Smooth muscle cell of the brain vasculature (primary cell): ENCODE data around the gene MX2.
"Not testable (repeated sequence)": the region's sequence is repeated elsewhere in the genome, so short reads cannot be mapped to it uniquely, and the experiment has no call there.

Experiments used
- DNase-seq: peaks from one replicate; pipeline ENCODE4 v3.0.0-alpha.2; 2012; ENCODE audit warnings: low read depth, low spot score

The MX2 gene

DNA sequence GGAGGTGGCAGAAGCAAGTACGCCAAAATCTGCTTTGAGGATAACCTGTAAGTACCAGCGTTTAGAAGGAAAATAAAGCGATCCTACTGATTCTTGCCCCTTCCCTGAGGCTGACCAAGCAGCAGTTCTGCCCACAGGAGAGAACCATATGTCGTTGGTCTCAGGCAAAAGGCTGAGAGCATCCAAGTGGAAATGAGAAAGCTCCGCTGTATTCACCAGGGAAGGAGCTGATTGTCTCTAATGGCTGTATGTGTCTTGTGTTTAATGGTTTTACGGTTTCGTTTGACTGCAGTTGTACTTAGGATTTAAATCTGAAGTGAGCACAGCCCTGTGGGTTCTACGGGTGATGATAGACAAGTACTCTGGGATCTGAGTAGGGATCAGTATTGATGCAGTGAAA is 23.4 kb upstream of the MX2 start:
- no peak for DNase-seq

DNA sequence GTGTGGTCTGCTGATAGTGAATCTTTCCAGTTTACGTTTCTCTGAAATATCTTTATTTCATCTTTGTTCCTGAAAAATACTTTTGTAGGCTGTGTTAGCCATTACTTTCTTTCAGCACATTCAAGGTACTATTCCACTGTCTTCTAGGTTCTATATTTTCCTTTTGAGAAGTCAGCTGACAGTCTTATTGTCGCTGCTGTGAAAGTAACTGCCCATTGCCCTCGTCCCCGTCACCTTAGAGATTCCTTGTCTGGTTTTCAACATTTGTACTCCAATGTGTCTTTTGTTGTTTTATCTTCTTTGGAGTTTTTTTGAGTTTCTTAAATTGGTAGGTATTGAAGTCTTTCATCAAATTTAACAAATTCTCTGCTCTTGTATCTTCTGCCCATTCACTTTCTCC is 19.8 kb upstream of the MX2 start:
- no peak for DNase-seq

DNA sequence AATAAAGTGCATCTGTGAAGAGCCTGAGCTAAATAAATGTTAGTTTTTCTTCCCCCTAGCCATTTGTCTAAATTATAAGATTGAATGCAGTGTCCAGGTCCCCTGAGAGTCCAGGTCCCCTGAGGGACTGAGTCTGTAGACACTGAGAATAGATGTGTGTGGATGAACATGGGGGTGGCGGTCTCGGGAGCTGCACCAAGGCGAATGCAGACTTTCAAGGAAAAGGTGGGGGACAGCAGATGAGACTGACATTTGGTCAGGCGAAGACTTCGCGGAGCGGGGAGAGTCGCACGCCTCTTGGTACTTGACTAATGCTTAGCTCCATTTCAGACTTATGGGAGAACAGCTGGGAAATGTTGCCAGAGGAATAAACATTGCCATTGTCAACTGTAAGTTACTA is 17.7 kb upstream of the MX2 start:
- DNase-seq, result no peak

- DNase-seq, result no peak
Measured at GRCh38 chr21:41345356-41345755, 16.5 kb upstream of the MX2 start.

DNA sequence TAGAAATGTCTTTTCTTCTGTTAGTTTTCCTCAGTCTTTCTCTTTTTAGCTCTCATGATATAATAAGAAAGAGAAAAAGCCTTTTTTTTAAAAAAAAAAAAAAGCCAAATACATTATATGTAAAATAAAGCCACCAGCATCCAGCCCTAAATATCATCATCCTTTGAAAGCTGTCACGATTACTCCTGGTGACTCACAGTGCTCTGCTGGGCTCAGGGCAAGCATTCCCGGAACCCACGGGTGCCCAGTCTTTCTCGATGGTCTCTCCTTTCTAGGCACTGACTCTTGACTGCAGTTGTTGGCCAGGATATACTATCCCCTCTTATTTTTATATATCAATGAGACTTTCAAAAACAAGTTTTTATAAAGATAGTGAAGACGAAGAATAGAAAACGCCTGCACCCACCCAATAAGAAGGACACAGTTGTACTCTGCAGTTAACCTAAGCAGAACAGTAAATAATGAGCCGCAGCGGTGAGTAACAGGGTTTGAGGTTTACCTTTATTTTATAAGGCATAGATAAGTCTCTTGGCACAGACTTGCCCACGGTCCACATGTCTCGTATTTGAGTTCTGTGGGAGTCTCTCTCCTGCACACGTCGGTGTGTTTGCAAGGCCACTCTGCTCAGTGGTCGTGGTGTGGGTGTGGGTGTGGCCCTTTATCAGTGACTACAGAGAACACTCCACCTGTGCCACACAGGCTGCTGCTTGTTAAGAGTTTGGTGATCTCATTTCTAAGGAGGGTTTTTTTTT is 15.7 kb upstream of the MX2 start:
- DNase-seq, result no peak

GRCh38 chr21:41346758-41347157 is 15.1 kb upstream of the MX2 start:
- no peak for DNase-seq

DNA sequence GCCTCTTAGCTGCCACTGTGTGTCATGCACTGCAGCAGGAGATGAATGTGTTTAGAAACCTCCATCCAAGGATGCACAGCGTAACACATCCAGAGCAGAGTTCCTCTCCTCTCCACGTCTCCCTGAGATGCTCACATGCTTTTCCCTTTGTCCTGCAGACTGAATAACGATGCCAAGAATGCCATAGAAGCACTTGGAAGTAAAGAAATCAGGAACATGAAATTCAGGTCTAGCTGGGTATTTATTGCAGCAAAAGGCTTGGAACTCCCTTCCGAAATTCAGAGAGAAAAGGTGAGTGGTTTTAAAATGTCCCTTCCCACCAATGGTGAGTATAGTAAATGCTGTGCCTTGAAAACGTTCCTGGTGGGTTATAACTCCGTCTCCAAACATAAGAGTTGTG is 13.4 kb upstream of the MX2 start:
- DNase-seq, result no peak

GRCh38 chr21:41349126-41349525 is 12.7 kb upstream of the MX2 start:
- DNase-seq, result no peak

DNA sequence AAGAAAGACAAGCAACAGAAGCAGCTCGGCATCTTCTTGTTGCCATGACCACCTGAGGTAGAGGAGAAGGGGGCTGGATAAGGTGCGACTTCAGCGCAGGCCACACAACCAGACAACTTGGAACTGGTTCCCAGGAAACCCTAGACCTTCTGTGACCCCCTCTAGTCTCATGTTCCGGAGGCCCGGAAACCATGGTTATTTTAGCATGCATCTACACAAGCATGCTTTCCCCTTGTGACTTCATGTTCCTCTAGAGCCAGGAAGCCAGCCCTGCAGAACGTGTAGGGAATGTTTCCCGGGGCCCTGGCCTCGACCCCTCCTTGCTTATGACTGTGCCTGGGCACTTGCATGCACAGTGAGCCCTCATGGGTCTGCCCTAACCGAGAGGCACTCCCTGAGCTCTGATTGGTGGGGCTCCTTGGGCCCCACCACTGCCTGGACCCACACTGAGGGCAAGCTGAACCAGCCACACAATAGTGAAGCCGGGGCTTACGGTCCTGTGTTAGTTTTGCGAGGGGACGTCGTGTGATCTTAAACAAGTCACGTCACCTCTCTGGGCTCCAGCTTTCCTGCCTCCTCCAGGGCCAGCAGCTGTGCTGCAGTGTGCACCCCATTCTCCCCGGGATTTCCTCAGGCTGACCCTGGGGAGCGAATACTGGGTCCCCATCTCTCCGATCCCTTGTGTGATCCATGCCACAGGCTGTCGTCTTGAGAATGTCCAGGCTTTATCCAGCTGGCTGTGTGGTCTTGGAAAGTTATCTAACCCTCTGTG is 12.0 kb upstream of the MX2 start:
- DNase-seq, result no peak

- no peak for DNase-seq
Measured at GRCh38 chr21:41350436-41351155, 11.2 kb upstream of the MX2 start.

GRCh38 chr21:41357546-41357945 is 4.3 kb upstream of the MX2 start:
- no peak for DNase-seq

DNA sequence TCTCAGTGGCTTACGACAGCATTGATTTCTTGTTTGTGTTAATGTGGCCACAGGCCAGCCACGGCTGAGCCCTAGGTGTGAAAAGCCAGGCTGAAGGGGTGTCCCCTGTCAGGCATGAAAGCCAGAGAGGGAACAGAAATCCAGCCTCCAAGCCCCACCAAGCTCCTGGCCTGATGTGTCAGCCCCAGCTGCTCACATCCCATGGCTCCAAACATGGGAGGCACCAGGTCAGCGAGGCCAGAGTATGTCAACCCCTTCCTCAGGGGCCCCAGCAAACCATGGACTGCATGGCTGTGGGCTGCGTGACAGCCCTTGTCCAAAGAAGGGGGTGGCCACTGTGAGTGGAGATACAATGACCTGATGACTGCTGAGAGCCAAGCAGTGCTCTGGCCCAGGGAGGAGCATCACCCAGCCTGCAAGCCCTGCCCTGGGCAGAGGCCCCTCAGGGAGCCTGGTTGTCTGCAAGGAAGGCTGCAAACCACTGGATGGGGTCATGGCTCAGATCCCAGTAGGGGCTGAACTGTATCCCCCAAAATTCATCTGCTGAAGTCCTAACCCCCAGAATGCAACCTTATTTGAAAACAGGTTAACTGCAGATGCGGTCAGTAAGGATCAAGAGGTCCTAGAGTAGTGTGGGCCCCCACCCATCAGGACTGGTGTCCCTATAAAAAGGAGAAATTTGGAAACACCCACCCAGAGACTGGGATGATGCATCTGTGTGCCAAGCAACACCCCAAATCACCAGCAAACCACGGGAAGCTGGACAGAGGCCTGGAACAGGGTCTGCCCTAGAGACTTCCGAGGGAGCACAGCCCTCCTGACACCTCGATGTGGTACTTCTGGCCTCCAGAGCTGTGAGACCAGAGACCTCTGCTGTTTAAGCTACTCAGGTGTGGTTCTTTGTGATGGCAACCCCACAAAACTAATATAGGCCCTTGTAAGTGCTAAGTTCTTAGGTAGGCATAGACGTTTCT is 3.3 kb upstream of the MX2 start:
- DNase-seq, result no peak

DNA sequence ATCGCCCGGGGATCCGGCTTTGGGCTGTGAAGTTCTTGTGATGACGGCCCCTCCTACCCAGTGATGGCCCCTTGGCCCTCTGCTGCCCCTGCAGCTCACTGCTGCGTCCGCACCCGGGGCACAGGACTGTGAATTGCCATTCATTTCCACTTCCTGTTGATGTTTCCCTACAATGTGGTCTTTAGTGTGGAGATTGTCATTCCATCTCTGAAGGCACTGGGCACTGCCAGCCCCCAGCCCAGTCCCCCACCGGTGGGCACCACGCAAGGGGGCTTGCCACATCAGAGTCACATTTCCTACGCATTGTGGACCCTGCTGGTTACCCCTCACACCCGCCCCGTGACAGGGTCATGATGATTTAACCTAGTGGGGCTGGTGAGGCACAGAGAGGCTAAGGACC is 2.5 kb upstream of the MX2 start:
- DNase-seq, result no peak

DNA sequence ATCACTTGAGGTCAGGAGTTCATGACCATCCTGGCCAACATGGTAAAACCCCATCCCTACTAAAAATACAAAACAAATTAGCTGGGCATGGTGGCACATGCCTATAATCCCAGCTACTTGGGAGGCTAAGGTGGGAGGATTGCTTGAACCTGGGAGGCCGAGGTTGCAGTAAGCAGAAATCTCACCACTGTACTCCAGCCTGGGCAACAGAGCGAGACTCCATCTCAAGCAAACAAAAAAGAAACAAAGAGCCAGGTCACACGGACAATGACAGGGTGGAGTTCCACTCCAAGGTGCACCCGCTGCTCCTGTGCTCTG is 2.1 kb upstream of the MX2 start:
- DNase-seq, result not testable (repeated sequence)

- no peak for DNase-seq
Measured at GRCh38 chr21:41360072-41360821, 1.6 kb upstream of the MX2 start.

DNA sequence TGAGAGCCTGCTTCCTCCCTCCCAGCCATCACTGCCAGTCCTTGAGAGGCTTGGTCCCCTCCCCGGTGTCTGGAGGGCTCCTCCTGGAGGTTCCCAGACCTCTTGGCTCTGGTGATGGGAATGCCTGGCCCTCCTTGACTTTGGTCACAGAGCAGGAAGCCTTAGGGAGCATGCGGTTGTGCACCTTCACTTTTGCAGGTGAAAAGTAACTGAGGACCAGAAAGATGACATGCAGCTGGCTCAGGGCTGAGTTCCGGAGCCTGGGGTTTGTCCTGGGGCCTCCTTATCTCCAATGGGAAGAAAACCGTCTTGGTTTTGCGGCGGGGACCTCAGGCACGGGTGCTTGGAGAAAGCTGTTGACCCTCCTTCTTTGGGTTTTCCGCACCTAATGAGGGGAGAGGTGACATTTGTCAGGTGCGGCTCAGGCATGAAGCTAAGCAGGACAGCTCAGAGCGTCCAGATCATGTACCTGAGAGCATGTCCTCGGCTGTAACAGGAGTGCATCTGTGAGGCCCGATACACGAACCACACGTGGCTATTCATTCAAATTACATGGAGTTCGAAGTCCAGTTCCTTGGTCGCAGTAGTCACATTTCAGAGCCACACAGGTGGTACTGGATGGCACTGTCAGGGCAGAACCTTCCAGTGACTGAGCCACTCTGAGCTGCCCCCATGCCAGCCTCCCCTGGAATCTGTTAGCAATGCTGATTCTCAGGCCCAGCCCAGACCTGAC is 608 bp upstream of the MX2 start:
- DNase-seq, result no peak

- no peak for DNase-seq
Measured at GRCh38 chr21:41362605-41363369, 960 bp downstream of the MX2 start.

DNA sequence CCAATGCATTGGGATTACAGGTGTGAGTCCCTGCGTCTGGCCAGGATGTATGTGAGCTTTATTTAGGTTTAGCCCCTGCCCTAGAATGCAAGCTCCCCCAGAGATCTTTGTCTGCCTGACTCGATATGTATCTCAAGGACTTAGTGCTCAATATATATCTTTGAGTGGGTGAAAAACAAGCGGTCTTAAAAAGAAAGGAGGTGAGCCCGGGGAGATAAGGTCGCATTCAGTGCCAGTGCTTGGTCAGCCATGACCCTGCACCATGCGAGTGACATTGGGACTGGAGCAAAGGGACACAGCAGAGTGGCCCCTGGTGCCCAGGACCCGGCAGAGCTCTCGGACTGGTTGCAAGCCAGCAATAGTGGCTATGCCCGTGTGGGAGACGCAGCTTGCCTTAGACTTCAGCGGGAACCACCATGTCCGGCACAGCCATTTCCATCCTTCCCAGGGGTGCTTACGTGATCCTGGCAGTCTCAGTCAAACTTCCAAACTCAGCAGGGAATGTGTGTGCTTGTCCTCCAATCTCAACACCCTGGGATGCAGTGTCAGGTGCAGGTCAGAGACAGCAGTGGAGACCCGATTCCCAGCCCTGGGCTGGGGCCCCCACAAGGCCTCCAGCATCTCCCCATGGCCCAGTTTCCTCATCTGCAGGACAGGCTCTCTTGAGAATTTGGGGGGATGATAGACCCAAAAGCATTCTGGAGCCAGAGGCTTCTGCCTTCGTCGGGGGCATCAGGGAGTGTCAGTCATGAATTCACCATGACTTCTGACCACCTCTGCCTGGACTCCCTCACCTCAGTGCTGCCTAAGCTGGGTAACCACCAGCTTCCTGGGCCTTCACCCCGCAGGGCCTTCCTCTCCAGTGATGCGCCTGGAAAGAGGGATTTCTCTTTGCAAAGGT is 1.8 kb downstream of the MX2 start:
- DNase-seq, result no peak
